Upper lobe of left lung (tissue), 4 donors: ENCODE measurements around the gene MBL2.

ENCODE experiments used
- CTCF ChIP-seq, 6 experiments: fragments of 450-650 bp in 4 of 6; fragments of 200-600 bp in 2 of 6; sonication (generic) in 2 of 6; IDR thresholded peaks; one replicate each; pipeline ENCODE4 v1.5.1; 2016 to 2019; ENCODE audit warnings: antibody characterized with exemption in 6 of 6
- POLR2A ChIP-seq, 4 donors: fragments of 450-650 bp; IDR thresholded peaks; one replicate each; pipeline ENCODE4 v1.5.1; 2016 to 2017; ENCODE audit warnings: antibody characterized with exemption in 4 of 4, mild to moderate bottlenecking in 2 of 4
- POLR2AphosphoS5 ChIP-seq, 2 donors: sonication (generic); formaldehyde crosslinking; IDR thresholded peaks; one replicate each; pipeline ENCODE4 v1.5.1; 2017; ENCODE audit warnings: antibody characterized with exemption in 2 of 2

- TF ChIP-seq CTCF (IDR thresholded peaks at IDR 0.05): no peak
- no peak for TF ChIP-seq POLR2A (IDR thresholded peaks at IDR 0.05)
- TF ChIP-seq POLR2AphosphoS5 (IDR thresholded peaks at IDR 0.05): no peak
Measured at GRCh38 chr10:52744057-52744805, 28.4 kb downstream of the MBL2 start.
